Dermis microvascular lymphatic vessel endothelial cell (primary cell): ENCODE data around the gene KANSL1L. TPM values are rescaled to one million over a fixed set of nuclear protein-coding genes. Genes with fewer than 3 reads are reported as not detected.

Experiments
- DNase-seq, 2 donors: peaks; one replicate each; pipeline versions ENCODE4 v3.0.0 to v3.0.0-alpha.2; 2010; ENCODE audit warnings: low read depth in 2 of 2
- total RNA-seq: library from RNA; depleted of rRNA; stranded (reverse); fragments of >200 nt; gene quantifications from 2 replicates; pipeline ENCODE4 v1.2.1, GENCODE V29; 2014

The KANSL1L gene
- total RNA-seq, 1 donor from 2014 or later: 12.2 TPM

- no peak for DNase-seq
Measured at GRCh38 chr2:210000464-210001324, 170.5 kb downstream of the KANSL1L start.

- DNase-seq: peak in 1 of 2 donors; percentile 81
Measured at GRCh38 chr2:209998596-209998995, 172.6 kb downstream of the KANSL1L start.

GRCh38 chr2:209993968-209994367 is 177.2 kb downstream of the KANSL1L start:
- DNase-seq: no peak

- DNase-seq: no peak
Measured at GRCh38 chr2:209990838-209991237, 180.4 kb downstream of the KANSL1L start.

GRCh38 chr2:209988010-209988409 is 183.2 kb downstream of the KANSL1L start:
- no peak for DNase-seq

- no peak for DNase-seq
Measured at GRCh38 chr2:209986415-209986814, 184.8 kb downstream of the KANSL1L start.

GRCh38 chr2:209985874-209986273 is 185.3 kb downstream of the KANSL1L start:
- no peak for DNase-seq

- DNase-seq: no peak
Measured at GRCh38 chr2:209984291-209984690, 186.9 kb downstream of the KANSL1L start.

- peak; percentile 36 to 53 for DNase-seq
Measured at GRCh38 chr2:209977386-209978239, 193.6 kb downstream of the KANSL1L start.

- no peak for DNase-seq
Measured at GRCh38 chr2:209976698-209977385, 194.4 kb downstream of the KANSL1L start.

GRCh38 chr2:209974576-209974975 is 196.6 kb downstream of the KANSL1L start:
- no peak for DNase-seq

- DNase-seq: no peak
Measured at GRCh38 chr2:209973328-209973727, 197.9 kb downstream of the KANSL1L start.

Other genes starting within 250 kb of the KANSL1L start
- gene RPE, start 168.8 kb downstream of the KANSL1L start, total RNA-seq: 73.6 and 73.8 TPM in 2 replicates
- not detected in 2 replicates for gene ACADL, start 54.0 kb upstream of the KANSL1L start, total RNA-seq
- gene MYL1, start 143.8 kb upstream of the KANSL1L start, total RNA-seq: not detected in 2 replicates